22Rv1 (cell line): ENCODE measurements around the gene AGAP1.

Source experiments
- CTCF ChIP-seq: fragments of 450-650 bp; IDR thresholded peaks from 2 replicates; pipeline ENCODE4 v1.5.1; 2017; ENCODE audit warnings: mild to moderate bottlenecking
- ZFX ChIP-seq: fragments of 450-650 bp; IDR thresholded peaks from 2 replicates; pipeline ENCODE4 v1.6.1; 2017; ENCODE audit warnings: antibody characterized with exemption, borderline replicate concordance

DNA sequence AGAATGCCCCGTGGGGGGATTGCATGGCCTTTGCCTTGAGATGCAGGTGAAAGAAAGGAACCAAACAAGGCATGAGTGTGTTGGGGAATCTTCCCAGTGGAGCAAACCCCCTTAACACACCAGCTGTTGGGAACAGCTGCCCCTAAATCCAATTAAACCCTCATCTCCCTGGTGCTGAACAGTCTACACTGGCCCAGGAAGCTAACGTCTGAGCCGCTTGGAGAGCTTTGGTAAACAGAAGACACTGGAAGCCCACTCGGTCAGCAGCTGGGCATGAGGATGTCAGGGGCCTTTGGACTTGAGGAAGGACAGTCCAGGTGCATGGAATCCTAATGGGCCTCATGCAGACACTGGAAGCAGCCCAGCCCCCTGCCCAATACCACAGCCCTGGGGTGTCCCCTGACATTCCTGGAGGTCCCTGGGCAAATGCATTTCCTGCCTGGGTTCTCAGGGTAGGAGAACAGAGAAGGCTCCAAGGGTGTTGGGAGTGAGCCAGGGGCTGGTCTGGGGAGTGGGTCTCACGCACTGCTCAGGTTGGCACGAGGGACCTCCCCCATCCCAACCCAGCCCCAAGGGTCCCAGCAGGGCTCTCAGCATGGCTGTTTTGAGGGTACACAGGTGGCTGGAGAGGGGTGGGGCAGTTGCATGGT is 636.6 kb downstream of the AGAP1 start:
- no peak for TF ChIP-seq CTCF
- TF ChIP-seq ZFX = no peak
